ENCODE data around the gene STK11IP.

STK11IP gene

GRCh38 chr2:219634171-219634940 is 36.7 kb downstream of the STK11IP start:
- DNase-seq (ENCODE audit: low read depth in 2 of 2), result no peak

- no peak for DNase-seq (ENCODE audit: low read depth in 2 of 2)
These were observed 37.5 kb downstream of the STK11IP start for GRCh38 chr2:219634951-219635751.

GRCh38 chr2:219636144-219636915 is 38.7 kb downstream of the STK11IP start:
- no peak for DNase-seq (ENCODE audit: low read depth in 2 of 2)

- DNase-seq (ENCODE audit: low read depth in 2 of 2), result no peak
These were observed 39.5 kb downstream of the STK11IP start for GRCh38 chr2:219636941-219637841.

GRCh38 chr2:219637842-219638185 is 40.2 kb downstream of the STK11IP start:
- DNase-seq (ENCODE audit: low read depth in 2 of 2), result no peak

- no peak for DNase-seq (ENCODE audit: low read depth in 2 of 2)
These were observed 40.7 kb downstream of the STK11IP start for GRCh38 chr2:219638217-219638947.

GRCh38 chr2:219638948-219639755 is 41.5 kb downstream of the STK11IP start:
- DNase-seq (ENCODE audit: low read depth in 2 of 2), result no peak

- no peak for DNase-seq (ENCODE audit: low read depth in 2 of 2)
These were observed 43.9 kb downstream of the STK11IP start for GRCh38 chr2:219641390-219642068.

GRCh38 chr2:219642069-219642454 is 44.4 kb downstream of the STK11IP start:
- DNase-seq (ENCODE audit: low read depth in 2 of 2), result no peak

- peak; percentile 69 to 80 for DNase-seq (ENCODE audit: low read depth in 2 of 2)
These were observed 44.9 kb downstream of the STK11IP start for GRCh38 chr2:219642465-219643083.

- no peak for DNase-seq (ENCODE audit: low read depth in 2 of 2)
These were observed 45.4 kb downstream of the STK11IP start for GRCh38 chr2:219643084-219643473.

GRCh38 chr2:219643788-219644398 is 46.2 kb downstream of the STK11IP start:
- DNase-seq (ENCODE audit: low read depth in 2 of 2), result no peak

GRCh38 chr2:219644801-219645480 is 47.3 kb downstream of the STK11IP start:
- no peak for DNase-seq (ENCODE audit: low read depth in 2 of 2)

- DNase-seq (ENCODE audit: low read depth in 2 of 2), result no peak
These were observed 48.2 kb downstream of the STK11IP start for GRCh38 chr2:219645631-219646527.

- no peak for DNase-seq (ENCODE audit: low read depth in 2 of 2)
These were observed 50.5 kb downstream of the STK11IP start for GRCh38 chr2:219648176-219648575.

- no peak for DNase-seq (ENCODE audit: low read depth in 2 of 2)
These were observed 51.3 kb downstream of the STK11IP start for GRCh38 chr2:219648963-219649362.

All from stimulated activated CD8-positive, alpha-beta memory T cell treated with anti-CD3 and anti-CD28 coated beads, Interleukin-15, amount 100 ng/mL, for 4 hours (primary cell).